Astrocyte of the cerebellum (primary cell): Measurements from ENCODE around the gene RIC1.

Experiments
- DNase-seq: peaks from one replicate; pipeline ENCODE4 v3.0.0-alpha.2; 2011; ENCODE audit warnings: low read depth
- H3K4me3 ChIP-seq: 2 replicates; pipeline ENCODE4 v1.5.1; 2011; ENCODE audit warnings: mild to moderate bottlenecking, low read depth, low read length, moderate library complexity
- CTCF ChIP-seq: IDR thresholded peaks from 2 replicates; pipeline ENCODE4 v1.5.1; 2012; ENCODE audit warnings: low read length, low read depth, moderate library complexity, mild to moderate bottlenecking; ENCODE audit errors: missing control alignments
- in situ Hi-C: cut with HindIII; loops from 2 replicates; pipeline ENCODE4 v1.10.0; 2017; ENCODE audit warnings: low sequenced_read_pairs

The RIC1 gene

GRCh38 chr9:5784526-5785315, 155.8 kb downstream of the RIC1 start:
- H3K4me3 ChIP-seq: no peak overlapping the region
- in situ Hi-C loops: no loop called here
- TF ChIP-seq CTCF: no peak
- no peak for DNase-seq

- no peak for TF ChIP-seq CTCF
- H3K4me3 ChIP-seq: no peak overlapping the region
- in situ Hi-C loops: no loop called here
- no peak for DNase-seq
These were observed 157.6 kb downstream of the RIC1 start for GRCh38 chr9:5786370-5787127.

- no peak for TF ChIP-seq CTCF
- in situ Hi-C loops: no loop called here
- no peak overlapping the region for H3K4me3 ChIP-seq
- DNase-seq: no peak
These were observed 158.3 kb downstream of the RIC1 start for GRCh38 chr9:5787220-5787619.

- DNase-seq: no peak
- TF ChIP-seq CTCF: no peak
- in situ Hi-C loops: no loop called here
- H3K4me3 ChIP-seq: no peak overlapping the region
These were observed 158.9 kb downstream of the RIC1 start for GRCh38 chr9:5787759-5788302.

GRCh38 chr9:5789489-5789888, 160.6 kb downstream of the RIC1 start:
- in situ Hi-C loops: no loop called here
- TF ChIP-seq CTCF: no peak
- no peak overlapping the region for H3K4me3 ChIP-seq
- no peak for DNase-seq

- in situ Hi-C loops: no loop called here
- no peak for DNase-seq
- TF ChIP-seq CTCF: no peak
- H3K4me3 ChIP-seq: no peak overlapping the region
These were observed 162.0 kb downstream of the RIC1 start for GRCh38 chr9:5790923-5791322.
